Activated CD4-positive, alpha-beta T cell treated with anti-CD3 and anti-CD28 coated beads, Interleukin-2, amount 50 U/mL, for 4 hours (primary cell): Measurements from ENCODE around the gene FCRL2.

Experiments used
- DNase-seq, 2 experiments: peaks; one replicate each; pipeline ENCODE4 v3.0.0-alpha.2; 2020

The FCRL2 gene, protein sequence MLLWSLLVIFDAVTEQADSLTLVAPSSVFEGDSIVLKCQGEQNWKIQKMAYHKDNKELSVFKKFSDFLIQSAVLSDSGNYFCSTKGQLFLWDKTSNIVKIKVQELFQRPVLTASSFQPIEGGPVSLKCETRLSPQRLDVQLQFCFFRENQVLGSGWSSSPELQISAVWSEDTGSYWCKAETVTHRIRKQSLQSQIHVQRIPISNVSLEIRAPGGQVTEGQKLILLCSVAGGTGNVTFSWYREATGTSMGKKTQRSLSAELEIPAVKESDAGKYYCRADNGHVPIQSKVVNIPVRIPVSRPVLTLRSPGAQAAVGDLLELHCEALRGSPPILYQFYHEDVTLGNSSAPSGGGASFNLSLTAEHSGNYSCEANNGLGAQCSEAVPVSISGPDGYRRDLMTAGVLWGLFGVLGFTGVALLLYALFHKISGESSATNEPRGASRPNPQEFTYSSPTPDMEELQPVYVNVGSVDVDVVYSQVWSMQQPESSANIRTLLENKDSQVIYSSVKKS

GRCh38 chr1:157776971-157777391 is at the start of gene FCRL2:
FCRL2 (minus strand) TSS chr1:157777132; CDS start chr1:157777073, 59 bp downstream.
- no peak for DNase-seq

DNA sequence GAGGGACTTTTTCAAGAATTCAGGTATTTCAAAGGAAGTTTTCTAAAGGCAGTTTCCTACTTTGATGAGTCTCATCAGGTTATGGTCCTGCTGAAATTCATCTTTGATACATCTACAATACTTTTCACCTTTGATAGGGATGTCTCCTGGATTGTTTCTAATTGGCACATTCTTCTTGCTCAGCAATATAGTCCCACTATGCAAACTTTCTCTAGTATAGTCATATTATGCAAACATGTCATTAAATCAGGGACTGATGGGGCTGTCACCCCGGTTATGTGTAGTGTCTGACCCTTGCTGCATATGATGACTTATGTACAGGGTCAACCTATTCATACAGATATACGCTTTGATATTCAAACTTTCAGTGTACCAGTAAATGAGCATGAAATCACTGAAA is 43.4 kb upstream of the FCRL2 start:
- no peak for DNase-seq

DNA sequence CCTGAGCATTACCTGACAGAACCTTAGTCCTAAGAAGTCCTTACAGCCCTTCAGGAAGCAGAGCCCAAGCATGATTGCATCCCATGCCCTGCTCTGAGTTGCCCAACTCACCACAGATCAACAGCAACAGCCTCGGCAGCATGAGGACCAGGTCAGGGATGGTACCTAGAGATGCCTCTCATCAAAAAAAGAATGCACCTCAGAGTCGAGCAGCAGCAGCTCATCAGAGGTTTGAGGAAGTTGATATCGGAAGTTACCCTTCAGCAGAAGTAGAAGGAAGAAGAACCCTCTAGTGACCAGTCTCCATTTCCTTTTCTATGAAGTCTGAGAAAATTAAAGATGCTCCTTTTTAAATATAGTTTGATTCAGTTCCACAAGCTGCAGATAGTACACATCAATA is 43.0 kb upstream of the FCRL2 start, which contains the start of gene FCRL1:
Gene FCRL1 (minus strand): TSS at position 225 of the 400 bp plus-strand sequence. CDS start 83 bp downstream, at position 142.
- DNase-seq: no peak

- no peak for DNase-seq
Observed at GRCh38 chr1:157819215-157819614, 42.3 kb upstream of the FCRL2 start.

GRCh38 chr1:157813269-157813668 is 36.3 kb upstream of the FCRL2 start:
- no peak for DNase-seq

GRCh38 chr1:157806431-157807149 is 29.7 kb upstream of the FCRL2 start:
- no peak for DNase-seq

GRCh38 chr1:157803851-157804250 is 26.9 kb upstream of the FCRL2 start:
- no peak for DNase-seq

DNA sequence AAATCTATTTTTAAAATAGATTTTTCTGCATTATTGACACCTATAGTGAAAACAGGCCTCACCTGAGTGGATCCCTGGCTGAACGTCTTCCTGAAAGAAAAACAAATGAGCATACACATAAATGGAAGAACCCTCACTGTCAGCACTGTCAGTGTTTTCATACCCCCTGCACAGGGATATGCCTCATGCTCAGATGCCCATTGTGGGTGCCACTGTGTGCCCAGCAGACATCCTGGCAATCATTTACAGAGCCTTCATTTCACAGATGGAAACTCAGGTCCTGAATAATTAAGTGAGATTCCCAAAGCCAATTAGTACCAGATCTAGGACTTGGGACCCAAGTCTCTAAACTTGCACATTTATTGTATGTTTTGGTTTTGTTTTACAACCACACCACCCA is 23.1 kb upstream of the FCRL2 start:
- DNase-seq: no peak

DNA sequence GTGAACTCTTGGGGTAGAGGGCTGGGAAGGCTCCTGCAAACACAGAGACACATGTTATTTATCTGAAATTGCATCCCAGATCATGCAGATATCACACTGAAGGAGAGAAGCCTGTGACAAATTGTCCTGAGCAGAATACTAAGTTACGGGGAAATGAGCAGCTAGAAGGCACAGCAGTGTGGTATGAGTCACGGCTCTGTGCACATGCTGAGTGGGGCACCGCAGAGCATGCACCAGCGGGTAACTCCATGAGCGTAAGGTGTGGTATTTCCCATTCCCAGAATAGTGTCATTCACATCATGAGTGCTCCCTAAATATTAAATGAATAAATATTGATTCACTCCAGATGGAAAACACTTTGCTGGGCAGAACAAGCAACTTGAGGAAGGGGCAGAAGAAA is 21.3 kb upstream of the FCRL2 start:
- no peak for DNase-seq

GRCh38 chr1:157785248-157785647 is 8.3 kb upstream of the FCRL2 start:
- no peak for DNase-seq

- no peak for DNase-seq
Observed at GRCh38 chr1:157784801-157785200, 7.9 kb upstream of the FCRL2 start.

- DNase-seq: no peak
Observed at GRCh38 chr1:157782931-157783330, 6.0 kb upstream of the FCRL2 start.

DNA sequence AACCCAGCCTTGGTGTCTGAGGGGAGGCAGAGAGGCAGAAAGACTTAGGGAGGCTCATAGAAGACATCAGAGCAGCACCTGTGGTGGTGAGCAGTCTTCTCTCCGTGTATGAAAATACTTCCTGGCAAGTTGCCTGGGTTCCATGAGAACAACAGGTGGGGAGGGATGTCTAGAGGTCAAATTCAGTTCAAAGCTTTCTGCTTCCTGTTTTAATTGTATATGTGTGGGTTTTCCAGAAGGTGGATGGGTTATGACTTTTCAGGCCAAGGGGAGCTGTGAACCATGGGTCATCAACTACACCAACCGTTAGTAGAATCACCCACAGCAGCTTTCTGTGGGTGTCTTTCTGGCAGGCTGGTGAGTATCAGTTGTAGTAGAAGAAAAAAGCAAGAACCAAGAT is 4.1 kb upstream of the FCRL2 start:
- DNase-seq: no peak

DNA sequence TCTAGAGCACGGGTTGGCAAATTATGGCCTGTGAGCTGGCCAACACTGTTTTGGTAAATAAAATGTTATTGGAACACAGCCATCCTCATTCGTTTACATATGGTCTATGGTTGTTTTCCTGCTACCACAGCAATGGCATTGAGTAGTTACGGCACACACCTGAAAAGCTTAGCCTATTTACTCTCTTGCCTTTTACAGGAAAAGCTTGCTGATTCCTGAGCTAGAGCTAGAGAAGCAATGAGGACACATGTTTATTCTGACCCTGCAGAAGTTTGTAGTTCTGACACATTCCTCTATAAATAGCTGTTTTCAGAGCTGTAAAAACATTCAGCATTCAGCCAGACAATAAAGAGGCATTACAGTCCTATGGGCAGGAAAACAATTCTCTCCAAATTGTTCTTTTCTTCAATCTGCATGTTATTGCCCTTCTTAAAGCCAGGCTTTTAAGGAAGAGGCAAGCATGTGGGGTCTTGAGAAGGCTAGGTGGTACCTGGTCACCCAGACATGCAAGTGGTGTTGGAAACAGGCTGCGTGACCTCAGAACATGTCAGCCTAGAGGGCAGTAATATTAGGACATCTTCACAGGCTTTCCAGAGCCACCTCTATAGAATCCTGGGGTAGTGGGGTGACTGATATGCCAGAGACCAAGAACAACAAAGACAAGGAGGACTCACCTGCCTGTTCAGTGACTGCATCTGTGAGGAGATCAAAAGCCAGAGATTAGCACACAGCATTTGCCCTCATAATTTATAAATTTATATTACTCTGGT is 1.6 kb downstream of the FCRL2 start:
- no peak for DNase-seq

GRCh38 chr1:157774412-157774811 is 2.5 kb downstream of the FCRL2 start:
- no peak for DNase-seq

DNA sequence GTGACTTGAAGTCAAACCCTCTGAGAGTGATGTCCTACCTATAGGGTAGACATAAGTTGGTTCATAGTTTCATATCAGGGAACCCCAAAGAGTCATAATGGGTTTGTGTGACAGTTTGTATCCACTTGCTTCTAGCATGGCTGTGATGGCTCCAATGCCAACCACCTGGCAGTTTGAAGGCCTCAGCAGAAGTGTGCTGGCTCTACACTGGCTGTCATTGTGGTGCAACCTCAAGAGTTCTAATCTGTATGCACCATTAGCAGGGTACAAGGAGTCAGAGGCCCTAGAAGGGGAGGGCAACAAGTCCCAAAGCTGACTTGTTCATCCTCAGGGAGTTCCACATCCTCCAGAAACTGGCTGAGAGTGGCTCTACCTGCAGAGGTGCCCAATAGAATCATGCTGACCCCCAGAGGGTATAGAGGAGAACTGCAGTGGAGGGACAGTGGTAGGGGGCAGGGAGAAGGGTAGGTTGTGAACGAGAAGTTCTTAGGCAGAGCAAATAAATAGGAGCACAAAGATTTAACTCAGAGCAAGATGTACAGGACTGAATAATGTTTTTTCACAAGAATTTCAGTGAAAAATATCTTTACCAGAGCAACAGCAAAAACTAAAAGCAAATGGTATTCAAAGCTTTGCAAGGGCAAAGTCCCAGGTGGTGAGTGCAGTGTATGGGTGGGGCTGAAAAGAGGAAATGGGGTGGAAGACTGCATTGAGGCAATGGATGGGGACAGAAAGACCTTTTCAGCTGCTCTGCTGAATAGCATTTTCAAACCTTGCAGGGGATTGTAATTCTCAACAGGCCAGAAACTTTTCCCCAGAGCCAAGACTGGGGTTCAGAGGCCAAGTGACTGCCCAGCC is 3.2 kb downstream of the FCRL2 start:
- no peak for DNase-seq

DNA sequence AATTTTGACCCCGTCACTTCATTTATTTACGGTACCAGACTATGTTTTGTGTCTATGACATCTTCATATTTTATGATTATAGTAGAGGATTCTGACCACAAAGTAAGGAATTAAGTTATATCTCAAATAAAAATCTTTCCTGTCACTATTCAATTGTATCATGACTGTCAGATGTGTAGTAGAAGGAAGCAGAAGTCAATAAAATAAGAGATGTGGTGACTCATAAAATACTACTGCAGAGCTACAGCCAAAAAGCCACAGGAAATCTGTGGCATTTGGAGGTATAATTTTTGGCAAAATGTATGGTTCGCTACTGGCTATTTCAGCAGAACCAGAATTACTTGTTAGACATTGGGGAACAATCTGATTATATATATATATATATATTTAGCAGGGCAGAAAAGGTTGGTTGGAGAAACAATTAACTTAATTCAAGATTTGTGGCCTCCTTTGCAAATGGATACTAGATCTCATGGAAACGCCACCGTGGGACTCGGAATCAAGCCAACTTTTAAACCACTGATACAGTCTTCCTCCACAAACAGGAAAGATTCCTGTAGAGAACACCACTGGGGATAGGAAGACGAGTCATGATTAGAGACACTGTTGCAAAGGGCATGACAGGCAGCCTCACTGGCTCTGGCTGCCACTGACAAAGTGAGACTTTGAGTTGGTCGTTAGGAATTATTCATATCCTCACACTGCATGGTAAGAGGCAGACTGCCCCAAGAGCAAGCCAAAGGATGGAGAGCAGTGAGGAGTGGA is 5.1 kb downstream of the FCRL2 start:
- DNase-seq: no peak

- no peak for DNase-seq
Observed at GRCh38 chr1:157770442-157771043, 6.4 kb downstream of the FCRL2 start.

DNA sequence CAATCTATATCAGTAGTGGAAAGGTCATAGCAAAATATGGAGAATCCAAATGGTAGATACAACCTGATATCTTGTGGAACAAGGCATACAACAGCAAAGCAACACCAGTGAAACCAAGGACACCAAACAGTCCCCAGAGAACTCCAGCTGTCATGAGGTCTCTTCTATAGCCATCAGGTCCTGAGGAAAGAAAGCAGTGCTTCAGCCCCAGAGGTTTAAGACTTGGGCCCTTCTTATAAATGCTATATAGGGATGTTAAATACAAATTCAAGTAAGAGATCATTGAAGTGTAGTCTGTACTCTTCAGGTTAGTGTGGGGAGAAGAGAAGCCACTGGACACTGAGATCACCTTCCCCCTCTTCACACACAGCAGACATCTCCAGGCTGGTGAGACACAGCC is 10.1 kb downstream of the FCRL2 start:
- no peak for DNase-seq

DNA sequence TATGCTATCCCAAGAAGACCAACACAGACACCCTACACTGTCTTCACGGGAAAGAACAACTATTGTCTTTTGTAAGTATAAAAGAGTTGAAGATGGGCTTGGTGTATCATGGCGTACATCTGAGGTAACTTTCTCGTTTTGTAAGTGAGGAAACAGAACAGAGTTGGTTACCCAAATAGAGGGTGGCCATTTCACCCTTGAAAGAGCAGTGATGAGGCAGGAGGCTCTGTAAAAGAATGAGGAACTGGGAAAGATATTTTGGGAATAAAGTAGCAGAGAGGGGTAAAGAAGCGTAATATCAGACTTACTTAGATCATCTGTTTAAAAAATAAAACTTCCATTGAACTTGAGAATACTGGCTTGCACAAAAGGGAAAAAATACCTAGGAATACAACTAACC is 18.9 kb downstream of the FCRL2 start:
- no peak for DNase-seq

DNA sequence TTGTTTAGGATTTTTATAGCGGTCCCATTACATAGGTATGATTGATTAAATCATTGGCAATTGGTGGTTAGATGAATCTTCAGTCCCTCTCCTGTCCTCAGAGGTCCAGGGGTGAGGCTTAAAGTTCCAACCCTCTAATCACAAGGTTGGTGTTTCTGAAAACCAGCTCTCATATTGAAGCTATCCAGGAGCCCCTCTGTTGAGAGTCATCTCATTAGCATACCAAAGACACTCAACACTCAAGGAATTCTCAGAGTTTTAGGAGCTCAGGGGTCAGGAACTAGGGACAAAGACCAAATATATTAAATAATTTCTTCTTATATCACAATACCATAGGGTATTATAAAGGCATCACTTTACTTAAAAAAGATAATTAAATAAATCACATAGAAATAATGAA is 23.3 kb downstream of the FCRL2 start:
- no peak for DNase-seq
